ENCODE measurements around the gene CNTN6.

DNA sequence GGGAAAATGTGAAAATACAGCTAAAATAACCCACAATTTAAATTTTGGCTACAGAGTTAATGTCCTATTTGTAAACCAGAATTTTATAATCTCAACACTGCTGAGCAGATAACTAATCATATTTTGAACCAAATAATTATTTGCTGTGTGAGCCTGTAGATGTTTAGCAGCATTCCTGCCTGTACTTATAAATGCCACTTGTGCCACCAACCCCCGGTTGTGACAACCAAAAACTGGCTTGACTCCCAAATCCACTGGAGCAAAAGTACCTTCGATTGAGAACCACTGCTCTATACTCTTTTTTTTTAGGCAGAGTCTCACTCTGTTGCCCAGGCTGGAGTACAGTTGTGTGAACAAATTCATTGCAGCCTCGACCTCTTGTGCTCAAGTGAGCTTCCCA lies 78.5 kb downstream of the CNTN6 start:
- TF ChIP-seq, protein P1, sequence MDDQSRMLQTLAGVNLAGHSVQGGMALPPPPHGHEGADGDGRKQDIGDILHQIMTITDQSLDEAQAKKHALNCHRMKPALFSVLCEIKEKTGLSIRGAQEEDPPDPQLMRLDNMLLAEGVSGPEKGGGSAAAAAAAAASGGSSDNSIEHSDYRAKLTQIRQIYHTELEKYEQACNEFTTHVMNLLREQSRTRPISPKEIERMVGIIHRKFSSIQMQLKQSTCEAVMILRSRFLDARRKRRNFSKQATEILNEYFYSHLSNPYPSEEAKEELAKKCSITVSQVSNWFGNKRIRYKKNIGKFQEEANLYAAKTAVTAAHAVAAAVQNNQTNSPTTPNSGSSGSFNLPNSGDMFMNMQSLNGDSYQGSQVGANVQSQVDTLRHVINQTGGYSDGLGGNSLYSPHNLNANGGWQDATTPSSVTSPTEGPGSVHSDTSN (IDR thresholded peaks at IDR 0.05): no peak
- TF ChIP-seq, protein P2, sequence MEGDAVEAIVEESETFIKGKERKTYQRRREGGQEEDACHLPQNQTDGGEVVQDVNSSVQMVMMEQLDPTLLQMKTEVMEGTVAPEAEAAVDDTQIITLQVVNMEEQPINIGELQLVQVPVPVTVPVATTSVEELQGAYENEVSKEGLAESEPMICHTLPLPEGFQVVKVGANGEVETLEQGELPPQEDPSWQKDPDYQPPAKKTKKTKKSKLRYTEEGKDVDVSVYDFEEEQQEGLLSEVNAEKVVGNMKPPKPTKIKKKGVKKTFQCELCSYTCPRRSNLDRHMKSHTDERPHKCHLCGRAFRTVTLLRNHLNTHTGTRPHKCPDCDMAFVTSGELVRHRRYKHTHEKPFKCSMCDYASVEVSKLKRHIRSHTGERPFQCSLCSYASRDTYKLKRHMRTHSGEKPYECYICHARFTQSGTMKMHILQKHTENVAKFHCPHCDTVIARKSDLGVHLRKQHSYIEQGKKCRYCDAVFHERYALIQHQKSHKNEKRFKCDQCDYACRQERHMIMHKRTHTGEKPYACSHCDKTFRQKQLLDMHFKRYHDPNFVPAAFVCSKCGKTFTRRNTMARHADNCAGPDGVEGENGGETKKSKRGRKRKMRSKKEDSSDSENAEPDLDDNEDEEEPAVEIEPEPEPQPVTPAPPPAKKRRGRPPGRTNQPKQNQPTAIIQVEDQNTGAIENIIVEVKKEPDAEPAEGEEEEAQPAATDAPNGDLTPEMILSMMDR (IDR thresholded peaks at IDR 0.05): no peak
- TF ChIP-seq, protein P3, sequence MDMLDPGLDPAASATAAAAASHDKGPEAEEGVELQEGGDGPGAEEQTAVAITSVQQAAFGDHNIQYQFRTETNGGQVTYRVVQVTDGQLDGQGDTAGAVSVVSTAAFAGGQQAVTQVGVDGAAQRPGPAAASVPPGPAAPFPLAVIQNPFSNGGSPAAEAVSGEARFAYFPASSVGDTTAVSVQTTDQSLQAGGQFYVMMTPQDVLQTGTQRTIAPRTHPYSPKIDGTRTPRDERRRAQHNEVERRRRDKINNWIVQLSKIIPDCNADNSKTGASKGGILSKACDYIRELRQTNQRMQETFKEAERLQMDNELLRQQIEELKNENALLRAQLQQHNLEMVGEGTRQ (IDR thresholded peaks at IDR 0.05; ENCODE audit: borderline replicate concordance, low read depth, low read length): no peak
- TF ChIP-seq TAF1 (IDR thresholded peaks at IDR 0.05; ENCODE audit: borderline replicate concordance, low read depth, low read length): no peak
- TF ChIP-seq NRF1 (IDR thresholded peaks at IDR 0.05; ENCODE audit: low read depth, low read length): no peak
- no peak for TF ChIP-seq MXI1 (IDR thresholded peaks at IDR 0.05; ENCODE audit: low read depth, low read length)
- no peak for TF ChIP-seq POLR2AphosphoS5 (IDR thresholded peaks at IDR 0.05; ENCODE audit: low read depth, low read length)
- TF ChIP-seq, protein P4, sequence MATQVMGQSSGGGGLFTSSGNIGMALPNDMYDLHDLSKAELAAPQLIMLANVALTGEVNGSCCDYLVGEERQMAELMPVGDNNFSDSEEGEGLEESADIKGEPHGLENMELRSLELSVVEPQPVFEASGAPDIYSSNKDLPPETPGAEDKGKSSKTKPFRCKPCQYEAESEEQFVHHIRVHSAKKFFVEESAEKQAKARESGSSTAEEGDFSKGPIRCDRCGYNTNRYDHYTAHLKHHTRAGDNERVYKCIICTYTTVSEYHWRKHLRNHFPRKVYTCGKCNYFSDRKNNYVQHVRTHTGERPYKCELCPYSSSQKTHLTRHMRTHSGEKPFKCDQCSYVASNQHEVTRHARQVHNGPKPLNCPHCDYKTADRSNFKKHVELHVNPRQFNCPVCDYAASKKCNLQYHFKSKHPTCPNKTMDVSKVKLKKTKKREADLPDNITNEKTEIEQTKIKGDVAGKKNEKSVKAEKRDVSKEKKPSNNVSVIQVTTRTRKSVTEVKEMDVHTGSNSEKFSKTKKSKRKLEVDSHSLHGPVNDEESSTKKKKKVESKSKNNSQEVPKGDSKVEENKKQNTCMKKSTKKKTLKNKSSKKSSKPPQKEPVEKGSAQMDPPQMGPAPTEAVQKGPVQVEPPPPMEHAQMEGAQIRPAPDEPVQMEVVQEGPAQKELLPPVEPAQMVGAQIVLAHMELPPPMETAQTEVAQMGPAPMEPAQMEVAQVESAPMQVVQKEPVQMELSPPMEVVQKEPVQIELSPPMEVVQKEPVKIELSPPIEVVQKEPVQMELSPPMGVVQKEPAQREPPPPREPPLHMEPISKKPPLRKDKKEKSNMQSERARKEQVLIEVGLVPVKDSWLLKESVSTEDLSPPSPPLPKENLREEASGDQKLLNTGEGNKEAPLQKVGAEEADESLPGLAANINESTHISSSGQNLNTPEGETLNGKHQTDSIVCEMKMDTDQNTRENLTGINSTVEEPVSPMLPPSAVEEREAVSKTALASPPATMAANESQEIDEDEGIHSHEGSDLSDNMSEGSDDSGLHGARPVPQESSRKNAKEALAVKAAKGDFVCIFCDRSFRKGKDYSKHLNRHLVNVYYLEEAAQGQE (IDR thresholded peaks at IDR 0.05; ENCODE audit: low read depth, low read length): no peak
- no peak for TF ChIP-seq EZH2phosphoT487 (IDR thresholded peaks at IDR 0.05; ENCODE audit: borderline replicate concordance, low read depth)
